Heart left ventricle (tissue), 16 donors: ENCODE data around the gene IL4R. TPM values are rescaled to one million over a fixed set of nuclear protein-coding genes. Genes with fewer than 3 reads are reported as not detected.

Source experiments
- ATAC-seq, 4 donors: fragments of 200-7000 bp; cut with Tn5 transposase; one replicate each; pipeline ENCODE4 v1.9.1; 2020 to 2022; ENCODE audit warnings: moderate library complexity in 4 of 4, mild to moderate bottlenecking in 3 of 4, moderate number of reproducible peaks in 1 of 4
- DNase-seq, 5 donors: peaks; one replicate each; pipeline ENCODE4 v3.0.0-alpha.2; 2020
- H3K27ac ChIP-seq, 12 donors: fragments of 200-600 bp; sonication (generic) in 4 of 12; one replicate each; pipeline versions ENCODE4 v1.5.0 to v1.8.0; 2016 to 2022; ENCODE audit warnings: mild to moderate bottlenecking in 2 of 12
- H3K27me3 ChIP-seq, 9 donors: fragments of 200-600 bp; sonication (generic) in 2 of 9; one replicate each; pipeline versions ENCODE4 v1.5.1 to v1.8.0; 2016 to 2022; ENCODE audit warnings: mild to moderate bottlenecking in 3 of 9
- H3K36me3 ChIP-seq, 9 donors: fragments of 200-600 bp; sonication (generic) in 2 of 9; one replicate each; pipeline versions ENCODE4 v1.5.0 to v1.8.0; 2018 to 2022; ENCODE audit warnings: mild to moderate bottlenecking in 2 of 9
- H3K4me1 ChIP-seq, 12 donors: fragments of 200-600 bp; sonication (generic) in 4 of 12; one replicate each; pipeline versions ENCODE4 v1.5.0 to v1.8.0; 2016 to 2022; ENCODE audit warnings: mild to moderate bottlenecking in 3 of 12
- H3K4me3 ChIP-seq, 12 donors: fragments of 200-600 bp; sonication (generic) in 4 of 12; one replicate each; pipeline versions ENCODE4 v1.5.0 to v1.8.0; 2017 to 2022; ENCODE audit warnings: mild to moderate bottlenecking in 9 of 12, moderate library complexity in 4 of 12
- H3K9me3 ChIP-seq, 12 donors: fragments of 200-600 bp; sonication (generic) in 4 of 12; one replicate each; pipeline versions ENCODE4 v1.5.0 to v1.8.0; 2016 to 2022; ENCODE audit warnings: mild to moderate bottlenecking in 1 of 12
- CTCF ChIP-seq, 12 donors: fragments of 200-600 bp; sonication (generic) in 4 of 12; IDR thresholded peaks; one replicate each; pipeline versions ENCODE4 v1.5.0 to v1.8.0; 2018 to 2022; ENCODE audit warnings: antibody characterized with exemption in 12 of 12, mild to moderate bottlenecking in 5 of 12
- POLR2A ChIP-seq, 2 donors: fragments of 450-650 bp; IDR thresholded peaks; one replicate each; pipeline ENCODE4 v1.6.1; 2017; ENCODE audit warnings: antibody characterized with exemption in 2 of 2, mild to moderate bottlenecking in 2 of 2, moderate library complexity in 2 of 2
- WGBS, 4 donors: extraction: QIAGEN DNeasy Blood & Tissue Kit in 2 of 4; methylation state at CpG; one replicate each; pipeline versions ENCODE4 v1.1.5 to v1.1.7; 2013 to 2018; 5-methylcytosine and 5-hydroxymethylcytosine counted together
- intact Hi-C, 10 donors: fragments of 100-400 bp; cut with DNase I; formaldehyde crosslinking; loops; one replicate each; pipeline versions ENCODE4 v1.11.1 to v1.14.2; 2022
- polyA plus RNA-seq, 2 donors: library from polyadenylated mRNA; stranded (reverse); fragments of 200-250 nt; gene quantifications; one replicate each; pipeline ENCODE4 v1.2.3, GENCODE V29; 2013
- total RNA-seq, 9 donors: library from RNA; depleted of rRNA in 2 of 9; stranded (reverse); fragments of >200 nt in 2 of 9; fragmentation: NEBNext Ultra II Directional in 3 of 9; extraction: Animal tissue kit (Norgen Biotek cat#: 25700) in 3 of 9; gene quantifications; one replicate each; pipeline versions ENCODE4 v1.1.0 to v1.2.4, GENCODE V29; 2016 to 2023
- donor health status: ischemic (EF 13 %, LVEDD 7.1; RV severe dilation, severe dysfunction).
- donor health status: healthy with polysubstance abuse.
- donor health status: DM: no; HTN: yes; CAD: no.
- donor health status: DM: no; HTN: no; CAD: no.
- donor health status: ischemic (EF 25% LVEDD 6.9; RV normal size, moderate dysfunction).
- donor health status: ischemic (EF 25% LVEDD 5.7; RV mildly dilated, moderate dysfunction).
- donor health status: healthy.
- donor health status: DM: yes; HTN: yes; CAD: no.
- donor health status: ischemic (EF 35%, LVEDD 5.7; RV mildly dilated, moderate dysfunction).
- donor health status: nonischemic (EF 11% LVEDD 7.7; RV severe dilation, severe dysfunction).
- donor health status: DM: yes; HTN: yes; CAD: no.
- donor health status: PGD.
- donor health status: ischemic (EF 29% LVEDD 5.4; RV normal size, mild dysfunction).
- donor health status: nonischemic (EF 23%, LVEDD 6.1; RV moderate dilation, normal function).

Gene IL4R
- total and polyA plus RNA-seq, 11 donors: 5.8 to 47.4 (median 8.2) TPM

GRCh38 chr16:27317320-27317719 lies 3.5 kb downstream of the IL4R start:
- WGBS, 4 donors: 70 to 76% (median 75%) methylated on average over 7 of the region's 7 CpGs
- ATAC-seq (no peak), DNase-seq (no peak)
- no peak for TF ChIP-seq POLR2A (IDR thresholded peaks at IDR 0.05)
- no peak for TF ChIP-seq CTCF (IDR thresholded peaks at IDR 0.05)
- Histone ChIP-seq H3K9me3 (no peaks in the 10 kb centered on the region), H3K4me1 (peaks cover 4 to 90% (median 30%) of the 10 kb centered on the region in 12 donors), H3K27me3 (peaks cover 0 to 10% (median 0%) of the 10 kb centered on the region in 9 donors), H3K4me3 (peak overlapping the region in 1 of 12 donors; percentile 97), H3K36me3 (peaks cover 0 to 17% (median 0%) of the 10 kb centered on the region in 9 donors), H3K27ac (peak overlapping the region in 6 of 12 donors; percentile 1 to 99 (median 64))
- intact Hi-C loops: loop anchor here in 7 of 10 donors (5.0 to 10.0 kb wide), 5 partner anchors 50 to 83 kb away; partner anchors contain the start of gene NSMCE1 (in 1 of the 7)

DNA sequence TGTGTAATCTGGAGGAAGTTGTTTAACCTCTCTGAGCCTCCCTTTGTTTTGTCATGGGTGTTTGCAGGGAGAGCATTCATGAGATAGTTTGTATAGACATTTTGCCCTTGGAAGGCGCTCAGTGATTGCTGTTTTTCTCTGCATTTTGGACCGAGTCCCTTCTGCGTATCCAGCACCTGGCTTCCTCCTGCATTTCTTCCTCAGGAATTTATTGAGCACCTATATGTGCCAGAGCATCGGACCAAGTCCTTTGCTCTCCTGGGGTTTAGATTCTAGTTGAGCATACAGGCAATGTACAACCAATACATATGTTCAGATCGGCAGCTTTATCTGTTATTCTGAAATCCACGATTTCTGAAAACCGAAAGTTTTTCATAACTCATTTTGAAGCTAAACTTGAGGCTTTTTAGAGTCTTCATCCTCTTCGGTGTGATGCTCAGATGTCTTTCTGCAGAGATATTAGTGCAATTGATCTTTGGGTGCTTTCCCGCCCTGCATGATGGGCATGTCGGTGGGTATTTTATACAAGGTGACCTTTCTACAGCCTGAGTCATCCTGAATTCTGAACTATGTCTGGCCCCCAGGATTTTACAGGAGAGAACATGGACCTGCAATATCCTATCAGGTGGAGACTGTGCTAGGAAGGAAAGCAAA lies 4.1 kb downstream of the IL4R start:
- TF ChIP-seq CTCF (IDR thresholded peaks at IDR 0.05) (no peak), POLR2A (IDR thresholded peaks at IDR 0.05) (no peak)
- H3K27me3 ChIP-seq: peaks cover 0 to 10% (median 0%) of the 10 kb centered on the region in 9 donors
- H3K4me3 ChIP-seq: peak overlapping the region in 2 of 12 donors; percentile 22 to 97
- DNase-seq: no peak
- intact Hi-C loops: loop anchor here in 7 of 10 donors (5.0 to 10.0 kb wide), 5 partner anchors 49 to 83 kb away; partner anchors contain the start of gene NSMCE1 (in 1 of the 7)
- WGBS, 4 donors: 89 to 91% (median 90%) methylated on average over 10 of the region's 10 CpGs
- H3K27ac ChIP-seq: peak overlapping the region in 7 of 12 donors; percentile 6 to 99 (median 41)
- no peaks in the 10 kb centered on the region for H3K9me3 ChIP-seq
- H3K36me3 ChIP-seq: peaks cover 0 to 17% (median 0%) of the 10 kb centered on the region in 9 donors
- peaks cover 4 to 91% (median 30%) of the 10 kb centered on the region in 12 donors for H3K4me1 ChIP-seq
- no peak for ATAC-seq

DNA sequence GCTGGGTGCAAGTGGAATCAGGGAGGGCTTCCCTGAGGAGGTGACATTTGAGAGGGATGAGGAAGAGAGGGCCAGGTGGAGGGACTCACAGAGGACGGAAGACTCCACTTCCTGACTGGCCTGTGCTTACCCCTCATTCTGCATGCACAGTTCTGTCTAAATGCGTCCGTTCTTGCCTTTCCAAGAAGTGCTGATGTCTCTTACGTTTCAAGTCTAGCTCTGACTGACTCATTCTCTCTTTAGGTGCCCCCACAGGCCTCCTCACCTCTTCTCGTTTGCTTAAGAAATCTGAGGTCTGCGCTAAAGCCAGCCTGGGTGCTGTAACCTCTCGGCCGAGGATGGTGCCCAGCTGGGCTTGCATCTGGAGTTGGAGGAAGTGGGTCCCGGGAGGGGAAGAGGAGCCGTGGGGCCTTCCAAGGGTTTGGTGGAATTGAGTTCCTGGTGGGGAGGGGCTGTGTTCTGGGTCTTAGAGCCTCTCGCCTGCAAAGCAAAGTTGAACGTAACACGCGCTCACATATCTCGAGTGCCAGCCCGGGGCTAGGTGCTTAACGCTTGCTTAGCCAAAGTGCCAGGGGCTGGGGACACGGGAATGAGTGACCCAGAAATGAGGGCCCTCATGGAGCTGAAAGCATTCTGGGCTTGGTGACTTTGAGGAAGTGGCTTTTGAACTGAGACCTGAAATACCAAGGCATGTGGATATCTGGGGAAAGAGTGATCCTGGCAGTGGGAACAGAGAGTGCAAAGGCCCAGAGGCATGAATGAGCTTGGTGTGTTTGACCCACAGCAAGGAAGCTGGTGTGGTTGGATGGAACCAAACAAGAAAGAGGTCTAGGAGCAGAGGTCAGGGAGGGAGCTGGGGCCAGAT lies 4.8 kb downstream of the IL4R start:
- Histone ChIP-seq H3K9me3 (no peaks in the 10 kb centered on the region), H3K4me1 (peaks cover 0 to 93% (median 26%) of the 10 kb centered on the region in 12 donors), H3K27me3 (peaks cover 0 to 9% (median 0%) of the 10 kb centered on the region in 9 donors), H3K4me3 (peak overlapping the region in 3 of 12 donors; percentile 21 to 97 (median 22)), H3K27ac (peak overlapping the region in 9 of 12 donors; percentile 6 to 99 (median 41)), H3K36me3 (peaks cover 0 to 23% (median 0%) of the 10 kb centered on the region in 9 donors)
- intact Hi-C loops: loop anchor here in 7 of 10 donors (5.0 to 10.0 kb wide), 5 partner anchors 49 to 84 kb away; partner anchors contain the start of gene NSMCE1 (in 1 of the 7)
- TF ChIP-seq CTCF (IDR thresholded peaks at IDR 0.05) (no peak), POLR2A (IDR thresholded peaks at IDR 0.05) (no peak)
- peak; percentile 50 to 77 (median 71) for DNase-seq
- peak in 3 of 4 donors; percentile 9 to 24 (median 14) for ATAC-seq
- WGBS, 4 donors: 33 to 50% (median 39%) methylated on average over 18 of the region's 18 CpGs
